Chondrocyte (in vitro differentiated cells): ENCODE results near the gene QSOX2. TPM values are rescaled to one million over a fixed set of nuclear protein-coding genes. Genes with fewer than 3 reads are reported as not detected.
"Not testable (repeated sequence)": the region's sequence is repeated elsewhere in the genome, so short reads cannot be mapped to it uniquely, and the experiment has no call there.

Experiments
- DNase-seq: peaks from one replicate; pipeline ENCODE4 v3.0.0; 2021; ENCODE audit warnings: mixed read lengths, low spot score
- H3K27ac Mint-ChIP-seq: one replicate; pipeline ENCODE4 v1.8.0; 2021; ENCODE audit warnings: mild to moderate bottlenecking, moderate library complexity, mixed read lengths; ENCODE audit not compliant: unreplicated experiment
- H3K27me3 Mint-ChIP-seq: 2 replicates; pipeline ENCODE4 v1.8.0; 2021; ENCODE audit warnings: low read depth, mixed read lengths
- H3K36me3 Mint-ChIP-seq: 2 replicates; pipeline ENCODE4 v1.8.0; 2021; ENCODE audit warnings: low read depth, mixed read lengths
- H3K4me1 Mint-ChIP-seq: 2 replicates; pipeline ENCODE4 v1.8.0; 2021; ENCODE audit warnings: low read depth, mild to moderate bottlenecking, mixed read lengths
- H3K4me3 Mint-ChIP-seq: one replicate; pipeline ENCODE4 v1.8.0; 2021; ENCODE audit warnings: mild to moderate bottlenecking, moderate library complexity, mixed read lengths; ENCODE audit not compliant: unreplicated experiment
- H3K9me3 Mint-ChIP-seq: 2 replicates; pipeline ENCODE4 v1.8.0; 2021; ENCODE audit warnings: low read depth, mixed read lengths
- CTCF ChIP-seq: fragments of 200-600 bp; sonication (generic); IDR thresholded peaks from 2 replicates; pipeline ENCODE4 v1.5.0; 2021; ENCODE audit warnings: antibody characterized with exemption, mild to moderate bottlenecking, moderate library complexity
- total RNA-seq: library from RNA; stranded (reverse); gene quantifications from 3 replicates; pipeline ENCODE4 v1.2.1, GENCODE V29; 2021

The QSOX2 gene
- total RNA-seq, 1 donor from 2014 or later, result 14.3 TPM

DNA sequence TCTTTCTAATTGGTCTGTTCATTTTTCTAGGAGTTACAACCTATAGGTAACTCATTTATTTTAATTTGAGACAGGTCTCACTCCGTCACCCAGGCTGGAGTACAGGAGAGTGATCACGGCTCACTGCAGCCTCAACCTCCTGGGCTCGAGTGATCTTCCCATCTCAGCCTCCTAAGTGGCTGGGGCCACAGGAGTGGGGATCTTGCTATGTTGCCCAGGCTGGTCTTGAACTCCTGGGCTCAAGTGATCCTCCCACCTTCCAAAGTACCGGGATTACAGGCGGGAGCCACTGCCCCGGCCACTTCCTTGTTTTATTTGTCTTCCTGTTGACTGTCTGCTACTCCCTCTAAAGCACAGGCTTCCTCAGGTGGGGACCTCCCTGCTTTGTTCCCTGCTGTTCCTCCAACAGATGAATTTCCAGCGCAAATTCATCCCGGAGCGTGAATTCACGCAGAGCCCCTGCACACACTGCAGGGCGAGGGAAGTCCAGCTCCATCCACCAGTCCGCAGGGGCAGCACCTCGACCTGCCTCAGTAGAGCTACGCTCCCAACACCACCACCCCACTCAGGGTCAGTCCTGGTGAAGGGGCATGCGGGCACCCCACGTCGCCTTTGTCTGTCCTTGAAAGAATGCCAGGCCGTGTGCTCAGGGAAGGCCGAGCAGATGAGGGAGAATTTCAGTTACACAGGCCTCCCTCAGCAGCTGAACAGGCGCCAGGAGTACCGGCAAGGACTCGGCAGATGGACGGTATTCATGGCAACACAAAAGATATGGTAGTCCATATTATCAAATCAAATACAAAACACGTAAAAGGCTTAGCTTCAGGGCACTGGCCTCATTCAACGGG, 6.3 kb downstream of the QSOX2 start:
- no peak for DNase-seq
- no peaks in the 10 kb centered on the region for H3K27me3 Mint-ChIP-seq
- no peak overlapping the region for H3K27ac Mint-ChIP-seq
- H3K4me3 Mint-ChIP-seq, result no peak overlapping the region
- no peaks in the 10 kb centered on the region for H3K9me3 Mint-ChIP-seq
- no peak for TF ChIP-seq CTCF
- no peaks in the 10 kb centered on the region for H3K36me3 Mint-ChIP-seq
- H3K4me1 Mint-ChIP-seq, result peaks cover 12% of the 10 kb centered on the region

GRCh38 chr9:136238342-136238732, 7.3 kb downstream of the QSOX2 start:
- Mint-ChIP-seq H3K27ac (no peak overlapping the region), H3K4me3 (no peak overlapping the region), H3K4me1 (peaks cover 4% of the 10 kb centered on the region), H3K27me3 (no peaks in the 10 kb centered on the region), H3K9me3 (no peaks in the 10 kb centered on the region), H3K36me3 (no peaks in the 10 kb centered on the region)
- DNase-seq, result no peak
- no peak for TF ChIP-seq CTCF

- no peak for TF ChIP-seq CTCF
- DNase-seq, result no peak
- Mint-ChIP-seq H3K27me3 (no peaks in the 10 kb centered on the region), H3K36me3 (no peaks in the 10 kb centered on the region), H3K4me1 (no peaks in the 10 kb centered on the region), H3K27ac (no peak overlapping the region), H3K4me3 (no peak overlapping the region), H3K9me3 (no peaks in the 10 kb centered on the region)
Observed at GRCh38 chr9:136237486-136238341, 7.9 kb downstream of the QSOX2 start.

- H3K27me3 Mint-ChIP-seq, H3K36me3 Mint-ChIP-seq, H3K4me1 Mint-ChIP-seq, H3K9me3 Mint-ChIP-seq, H3K4me3 Mint-ChIP-seq, H3K27ac Mint-ChIP-seq, DNase-seq: not testable (repeated sequence)
Observed at GRCh38 chr9:136236471-136237410, 8.9 kb downstream of the QSOX2 start.

DNA sequence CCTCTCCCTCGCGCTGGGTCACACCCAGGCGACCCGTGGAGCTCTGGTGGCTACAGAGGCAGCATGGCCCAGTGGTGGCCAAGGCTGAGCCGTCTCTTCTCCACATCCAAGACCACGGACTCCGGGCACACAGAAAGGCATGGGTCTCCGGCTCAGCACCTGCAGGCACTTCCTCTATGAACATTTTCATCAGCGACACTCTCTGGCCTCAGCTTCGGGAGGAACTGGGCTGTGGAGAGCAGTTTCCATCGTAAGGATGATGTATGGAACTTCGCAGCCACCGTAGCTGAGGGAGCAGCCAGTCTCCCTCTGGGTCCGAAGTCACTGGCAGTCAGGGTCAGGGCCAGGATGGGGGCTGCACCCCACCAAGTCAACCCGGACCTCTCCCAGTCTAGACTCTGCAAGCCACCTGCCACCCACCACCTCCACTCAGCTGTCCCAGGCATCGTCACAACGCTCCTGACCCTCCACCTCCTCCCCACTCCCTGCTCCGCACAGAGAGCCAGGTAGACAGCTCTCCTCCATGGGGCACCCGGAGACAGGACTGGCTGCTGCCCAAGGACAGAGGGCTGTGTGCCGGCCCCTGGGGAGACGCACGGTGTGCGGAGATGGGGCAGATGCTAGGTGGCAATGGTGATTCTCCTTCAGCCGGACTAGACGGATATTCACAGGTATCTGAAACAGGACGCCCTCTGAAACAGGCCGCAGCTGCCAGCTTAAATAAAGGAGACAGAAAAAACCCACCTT, 9.7 kb downstream of the QSOX2 start:
- H3K36me3 Mint-ChIP-seq, result no peaks in the 10 kb centered on the region
- no peaks in the 10 kb centered on the region for H3K9me3 Mint-ChIP-seq
- H3K27ac Mint-ChIP-seq, result no peak overlapping the region
- no peak overlapping the region for H3K4me3 Mint-ChIP-seq
- DNase-seq, result no peak
- no peaks in the 10 kb centered on the region for H3K4me1 Mint-ChIP-seq
- H3K27me3 Mint-ChIP-seq, result no peaks in the 10 kb centered on the region
- TF ChIP-seq CTCF, result no peak
